ENCODE data around the gene MAJIN. TPM values are rescaled to one million over a fixed set of nuclear protein-coding genes. Genes with fewer than 3 reads are reported as not detected.

Gene MAJIN
- total RNA-seq, 1 donor from 2014 or later = not detected

DNA sequence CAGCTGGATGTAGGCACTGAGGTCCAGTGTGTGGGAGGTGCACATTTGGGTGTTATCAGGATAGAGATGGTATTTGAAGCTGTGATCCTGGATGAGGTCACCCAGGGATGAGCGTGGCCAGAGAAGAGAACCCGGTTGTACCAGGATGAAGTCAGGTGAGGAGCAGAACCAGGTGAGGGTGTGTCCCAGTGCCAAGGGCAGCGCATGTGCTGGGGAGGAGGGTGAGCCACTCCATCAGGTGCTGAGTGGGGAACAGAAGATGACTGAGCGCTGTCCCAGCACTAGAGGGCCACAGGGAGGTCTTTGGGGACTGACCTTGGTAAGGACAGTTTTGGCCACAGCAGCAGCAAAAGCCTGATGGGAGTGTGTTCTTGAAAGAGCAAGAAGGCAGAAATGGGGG is 44.8 kb upstream of the MAJIN start:
- Histone ChIP-seq H3K9me3 (no peaks in the 10 kb centered on the region), H3K4me1 (peaks cover 19% of the 10 kb centered on the region), H3K27ac (no peak overlapping the region), H3K4me3 (no peak overlapping the region), H3K36me3 (peaks cover 40% of the 10 kb centered on the region), H3K27me3 (ENCODE audit: low read depth) (no peaks in the 10 kb centered on the region)
- ATAC-seq (no peak), DNase-seq (no peak)
- intact Hi-C loops (cut with DNase I) = no loop called here
- TF ChIP-seq, protein P1, sequence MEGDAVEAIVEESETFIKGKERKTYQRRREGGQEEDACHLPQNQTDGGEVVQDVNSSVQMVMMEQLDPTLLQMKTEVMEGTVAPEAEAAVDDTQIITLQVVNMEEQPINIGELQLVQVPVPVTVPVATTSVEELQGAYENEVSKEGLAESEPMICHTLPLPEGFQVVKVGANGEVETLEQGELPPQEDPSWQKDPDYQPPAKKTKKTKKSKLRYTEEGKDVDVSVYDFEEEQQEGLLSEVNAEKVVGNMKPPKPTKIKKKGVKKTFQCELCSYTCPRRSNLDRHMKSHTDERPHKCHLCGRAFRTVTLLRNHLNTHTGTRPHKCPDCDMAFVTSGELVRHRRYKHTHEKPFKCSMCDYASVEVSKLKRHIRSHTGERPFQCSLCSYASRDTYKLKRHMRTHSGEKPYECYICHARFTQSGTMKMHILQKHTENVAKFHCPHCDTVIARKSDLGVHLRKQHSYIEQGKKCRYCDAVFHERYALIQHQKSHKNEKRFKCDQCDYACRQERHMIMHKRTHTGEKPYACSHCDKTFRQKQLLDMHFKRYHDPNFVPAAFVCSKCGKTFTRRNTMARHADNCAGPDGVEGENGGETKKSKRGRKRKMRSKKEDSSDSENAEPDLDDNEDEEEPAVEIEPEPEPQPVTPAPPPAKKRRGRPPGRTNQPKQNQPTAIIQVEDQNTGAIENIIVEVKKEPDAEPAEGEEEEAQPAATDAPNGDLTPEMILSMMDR (IDR thresholded peaks at IDR 0.05) = no peak

DNA sequence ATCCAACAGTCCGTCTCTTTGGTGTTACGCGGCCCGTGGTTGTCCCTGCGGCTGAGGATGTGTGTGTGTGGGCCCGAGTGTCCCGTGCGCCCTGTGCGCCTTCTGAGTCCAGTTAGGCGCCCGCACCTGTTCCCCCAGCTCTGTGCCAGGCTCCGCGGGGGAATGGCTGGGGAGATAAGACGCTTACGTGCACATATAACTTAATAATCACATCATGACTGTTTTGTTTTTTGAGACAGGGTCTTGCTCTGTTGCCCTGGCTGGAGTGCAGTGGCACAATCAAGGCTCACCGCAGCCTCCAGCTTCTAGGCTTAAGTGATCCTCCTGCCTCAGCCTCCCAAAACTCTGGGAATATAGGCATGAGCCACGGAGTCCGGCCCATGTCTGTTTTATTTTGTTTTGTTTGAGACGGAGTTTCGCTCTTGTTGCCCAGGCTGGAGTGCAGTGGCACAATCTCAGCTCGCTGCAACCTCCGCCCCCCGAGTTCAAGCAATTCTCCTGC is 42.9 kb upstream of the MAJIN start:
- ATAC-seq (no peak), DNase-seq (no peak)
- Histone ChIP-seq H3K4me3 (peak overlapping the region; percentile 76), H3K4me1 (peaks cover 19% of the 10 kb centered on the region), H3K9me3 (no peaks in the 10 kb centered on the region), H3K36me3 (peaks cover 20% of the 10 kb centered on the region), H3K27me3 (ENCODE audit: low read depth) (no peaks in the 10 kb centered on the region), H3K27ac (peak overlapping the region; percentile 99)
- TF ChIP-seq, protein P1 (IDR thresholded peaks at IDR 0.05) = no peak
- intact Hi-C loops (cut with DNase I) = no loop called here

DNA sequence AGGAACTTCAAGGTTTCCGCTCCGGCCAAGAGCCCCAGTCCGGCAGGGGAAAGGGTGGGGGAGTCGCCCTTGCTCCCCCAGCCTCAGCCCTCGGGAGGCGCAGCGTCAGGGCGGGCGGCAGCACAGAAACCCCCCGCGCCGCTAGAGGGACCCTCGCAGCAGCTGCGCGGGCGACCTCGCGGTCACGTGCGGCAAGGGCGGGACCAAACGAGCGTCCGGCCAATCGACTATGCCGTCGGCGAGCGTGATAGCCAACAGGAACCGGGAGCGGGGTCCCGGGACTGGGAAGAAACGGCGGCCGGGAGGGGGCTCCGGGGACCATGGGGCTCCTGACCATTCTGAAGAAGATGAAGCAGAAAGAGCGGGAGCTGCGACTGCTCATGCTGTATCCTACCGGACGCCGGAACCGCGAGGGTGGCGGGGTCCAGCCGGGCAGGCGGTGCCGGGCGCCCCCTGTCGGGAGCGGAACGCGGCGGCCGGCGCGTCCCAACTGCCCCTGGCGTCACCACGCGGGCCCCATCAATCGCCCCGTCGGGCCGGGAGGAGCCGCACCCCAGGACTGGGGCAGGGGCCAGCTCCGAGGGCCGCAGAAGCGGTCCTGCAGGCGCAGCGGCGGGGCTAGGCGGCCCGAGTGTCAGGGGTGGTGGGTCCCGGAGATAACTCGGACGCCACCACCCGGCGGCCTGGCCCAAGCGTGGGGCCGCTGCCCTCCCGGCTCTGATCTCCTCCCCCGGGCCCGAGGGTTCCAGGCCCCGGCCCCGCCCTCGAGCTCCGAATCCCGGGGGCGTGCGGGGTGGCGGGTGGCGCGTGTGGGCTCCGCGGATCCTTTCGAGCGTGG is 42.2 kb upstream of the MAJIN start, which contains the start of gene ARL2:
Gene ARL2 (plus strand): TSS at position 273 of the 838 bp plus-strand sequence. CDS start 48 bp downstream, at position 321.
- TF ChIP-seq, protein P1 (IDR thresholded peaks at IDR 0.05) = peak; percentile 90
- intact Hi-C loops (cut with DNase I) = no loop called here
- H3K4me1 ChIP-seq = peaks cover 19% of the 10 kb centered on the region
- peak; percentile 94 for DNase-seq
- H3K36me3 ChIP-seq = peaks cover 14% of the 10 kb centered on the region
- peak; percentile 93 to 95 for ATAC-seq
- H3K9me3 ChIP-seq = no peaks in the 10 kb centered on the region
- no peaks in the 10 kb centered on the region for H3K27me3 ChIP-seq (ENCODE audit: low read depth)
- H3K4me3 ChIP-seq = peak within 1 kb of the TSS; percentile 76
- H3K27ac ChIP-seq = peak within 1 kb of the TSS; percentile 99

DNA sequence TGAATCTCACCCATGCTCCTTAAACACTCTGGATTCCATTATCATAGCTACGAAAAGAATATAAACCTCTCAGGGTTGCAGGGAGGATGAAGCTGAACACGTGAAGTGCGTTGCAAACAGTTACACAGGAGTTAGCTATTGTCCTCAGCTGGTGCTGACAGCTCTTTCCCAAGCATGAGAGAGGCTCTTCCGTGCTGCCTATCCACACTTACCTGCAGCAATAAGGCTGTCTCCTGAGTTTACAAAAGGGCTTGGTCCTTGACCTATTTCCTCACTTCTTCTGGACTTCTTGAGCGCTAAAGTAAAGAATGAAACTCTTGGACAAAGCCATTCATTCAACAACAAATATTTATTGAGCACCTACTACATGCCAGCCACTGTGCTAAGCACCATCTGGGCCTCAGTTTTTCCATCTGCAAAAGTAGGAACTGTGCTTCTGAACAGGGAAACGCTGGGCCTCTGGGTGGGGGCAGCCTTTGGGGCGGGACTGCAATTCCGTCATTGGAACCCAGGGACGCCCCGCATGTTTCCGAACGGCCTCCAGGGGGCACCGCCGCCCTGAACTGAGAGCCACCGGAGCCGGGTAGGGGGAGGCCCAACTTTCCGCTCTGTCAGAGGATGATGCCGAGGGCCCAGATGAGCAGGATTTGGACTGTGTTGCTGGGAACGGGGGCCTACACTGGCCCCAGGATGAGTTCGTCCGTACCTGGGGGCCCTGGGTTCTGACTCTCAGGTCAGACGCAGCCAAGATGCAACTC is 41.4 kb upstream of the MAJIN start:
- intact Hi-C loops (cut with DNase I) = no loop called here
- peak overlapping the region; percentile 76 for H3K4me3 ChIP-seq
- H3K9me3 ChIP-seq = no peaks in the 10 kb centered on the region
- TF ChIP-seq, protein P1 (IDR thresholded peaks at IDR 0.05) = peak; percentile 86
- DNase-seq = peak; percentile 95
- H3K27me3 ChIP-seq (ENCODE audit: low read depth) = no peaks in the 10 kb centered on the region
- peaks cover 19% of the 10 kb centered on the region for H3K4me1 ChIP-seq
- H3K36me3 ChIP-seq = peaks cover 6% of the 10 kb centered on the region
- peak overlapping the region; percentile 99 for H3K27ac ChIP-seq
- peak; percentile 92 to 96 for ATAC-seq

DNA sequence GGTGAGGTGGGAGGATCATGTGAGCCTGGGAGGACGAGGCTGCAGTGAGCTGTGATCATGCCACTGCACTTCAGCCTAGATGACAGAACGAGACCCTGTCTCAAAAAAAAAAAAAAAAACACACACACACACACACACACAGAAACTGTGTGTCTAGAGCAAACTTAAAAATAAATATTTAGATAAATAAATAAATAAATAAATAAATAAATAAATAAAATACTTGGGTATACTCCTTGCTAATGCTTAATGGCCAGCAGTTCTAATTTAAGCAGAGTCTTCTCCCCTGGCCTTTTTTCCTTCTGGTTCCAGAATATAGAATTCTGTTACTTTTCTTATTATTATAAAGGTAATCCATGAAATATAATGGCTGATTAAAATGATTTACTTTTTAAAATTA is 37.0 kb upstream of the MAJIN start:
- no peak for ATAC-seq
- intact Hi-C loops (cut with DNase I) = no loop called here
- H3K27ac ChIP-seq = no peak overlapping the region

More for the DNA sequence above, 37.0 kb upstream of the MAJIN start:
- H3K36me3 ChIP-seq = no peaks in the 10 kb centered on the region
- no peak for DNase-seq
- no peaks in the 10 kb centered on the region for H3K27me3 ChIP-seq (ENCODE audit: low read depth)
- TF ChIP-seq, protein P1 (IDR thresholded peaks at IDR 0.05) = no peak
- H3K9me3 ChIP-seq = no peaks in the 10 kb centered on the region
- peaks cover 11% of the 10 kb centered on the region for H3K4me1 ChIP-seq
- no peak overlapping the region for H3K4me3 ChIP-seq
